Globus pallidus (tissue), 1 donor: ENCODE results near the gene PLEKHG4B.

Experiments used
- DNase-seq: peaks from one replicate; pipeline ENCODE4 v3.0.0-alpha.2; 2015; ENCODE audit warnings: low spot score

Gene PLEKHG4B

GRCh38 chr5:169728-170094 is 77.7 kb downstream of the PLEKHG4B start:
- DNase-seq: no peak

GRCh38 chr5:170971-171800 is 79.2 kb downstream of the PLEKHG4B start:
- no peak for DNase-seq

DNA sequence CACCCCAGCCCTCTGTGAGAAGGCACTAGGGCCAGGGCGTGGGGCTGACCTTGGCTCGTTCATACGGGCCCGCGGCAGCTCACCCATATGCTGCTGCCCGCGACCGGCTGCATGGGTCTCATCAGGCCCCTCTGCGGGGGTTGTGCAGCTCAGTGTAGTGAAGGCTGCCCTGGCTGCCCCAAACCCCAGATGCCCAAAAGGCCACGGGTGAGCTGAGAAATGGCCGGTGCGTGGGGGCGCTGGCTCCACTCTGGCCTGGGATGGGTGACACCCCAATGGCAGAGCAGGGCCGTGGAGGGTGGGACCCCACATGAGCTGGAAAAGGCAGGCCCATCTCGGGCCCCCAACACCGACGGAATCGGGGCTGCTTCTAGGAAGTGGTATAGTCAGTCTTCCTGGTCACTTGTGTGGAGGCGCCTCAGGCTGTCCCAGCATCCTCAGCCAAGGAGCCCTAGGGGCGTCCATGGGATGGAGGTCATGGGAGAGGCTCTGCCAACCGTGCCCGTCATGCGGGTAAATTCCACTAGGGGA is 79.9 kb downstream of the PLEKHG4B start:
- no peak for DNase-seq

GRCh38 chr5:172421-172820 is 80.5 kb downstream of the PLEKHG4B start:
- no peak for DNase-seq

DNA sequence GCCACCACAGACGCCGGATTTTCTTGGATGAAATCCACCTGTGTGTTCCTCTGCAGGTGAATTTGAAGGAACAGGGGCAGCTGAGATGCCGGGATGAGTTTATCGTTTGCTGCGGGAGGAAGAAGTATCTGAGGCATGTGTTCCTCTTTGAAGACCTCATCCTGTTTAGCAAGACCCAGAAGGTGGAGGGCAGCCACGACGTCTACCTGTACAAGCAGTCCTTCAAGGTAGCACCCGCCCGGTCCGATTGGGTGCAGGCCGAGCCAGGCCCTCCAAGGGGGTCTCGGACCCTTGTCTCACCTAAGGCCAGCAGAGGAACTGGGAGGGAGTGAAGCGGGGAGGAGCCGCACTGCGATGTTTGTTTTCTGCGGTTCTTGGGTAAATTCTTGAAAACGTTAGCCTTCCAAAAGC is 80.9 kb downstream of the PLEKHG4B start:
- DNase-seq: no peak

DNA sequence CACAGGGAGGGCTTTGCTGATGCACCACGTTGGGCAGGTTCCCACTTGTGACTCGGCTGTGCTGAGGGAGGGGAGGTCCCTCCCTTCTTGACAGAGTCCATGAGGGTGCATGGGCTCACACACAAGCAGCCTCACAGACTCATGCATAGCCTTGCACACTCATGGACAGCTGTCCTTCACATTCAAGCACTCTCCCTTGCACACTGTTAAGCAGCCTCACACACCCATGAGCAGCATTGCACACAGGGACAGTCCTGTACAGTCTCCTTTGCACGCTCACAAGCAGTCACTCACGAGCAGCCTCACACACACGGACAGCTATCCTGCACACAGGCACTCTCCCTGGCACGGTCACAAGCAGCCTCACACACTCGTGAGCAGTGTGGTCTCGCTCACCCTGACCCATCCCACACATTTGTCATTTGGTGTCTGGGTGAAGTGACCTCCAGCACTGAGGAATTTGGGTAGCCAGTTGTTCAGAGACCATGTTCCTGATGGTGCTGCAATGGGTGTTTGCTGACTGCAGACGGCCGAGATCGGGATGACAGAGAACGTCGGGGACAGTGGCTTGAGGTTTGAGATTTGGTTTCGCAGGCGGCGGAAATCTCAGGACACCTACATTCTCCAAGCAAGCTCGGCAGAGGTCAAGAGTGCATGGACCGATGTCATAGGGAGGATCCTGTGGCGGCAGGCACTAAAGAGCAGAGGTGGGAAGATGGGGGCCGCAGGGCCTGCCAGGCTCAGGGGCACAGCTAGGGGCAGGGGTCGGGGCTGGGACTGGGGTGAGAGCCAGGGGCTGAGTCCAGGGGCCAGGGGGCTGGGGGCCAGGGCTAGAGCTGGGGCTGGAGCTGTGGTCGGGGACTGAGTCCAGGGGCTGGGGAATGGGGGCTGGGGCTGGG is 81.7 kb downstream of the PLEKHG4B start:
- DNase-seq: no peak

GRCh38 chr5:174291-174600 is 82.3 kb downstream of the PLEKHG4B start:
- DNase-seq: no peak

GRCh38 chr5:174876-175465 is 83.0 kb downstream of the PLEKHG4B start:
- no peak for DNase-seq

DNA sequence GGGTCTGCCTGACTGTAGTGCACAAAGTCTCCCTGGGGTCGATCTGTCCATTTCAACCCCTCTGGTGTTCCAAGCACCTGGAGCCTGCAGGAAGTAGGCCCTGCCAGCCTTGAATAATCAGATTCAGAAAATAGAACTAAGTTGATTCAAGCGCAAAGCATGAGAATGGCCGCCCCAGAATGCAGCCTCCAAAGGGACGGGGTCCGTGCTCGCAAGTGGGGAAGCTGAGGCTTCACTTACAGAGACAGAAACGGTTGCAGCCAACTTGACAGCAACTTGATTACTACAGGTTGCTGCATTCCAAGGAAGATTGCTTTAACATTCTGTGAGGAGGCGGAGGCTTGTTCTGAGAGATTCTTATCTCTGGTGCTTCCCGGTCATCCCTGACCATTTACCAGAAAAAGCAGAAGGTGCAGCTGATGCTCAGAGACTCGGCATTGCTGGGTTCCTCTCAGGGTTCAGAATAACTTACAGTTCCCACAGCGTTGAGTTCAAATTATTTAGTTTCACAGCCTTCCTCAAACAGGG is 84.4 kb downstream of the PLEKHG4B start:
- DNase-seq: no peak

GRCh38 chr5:178110-178509 is 86.1 kb downstream of the PLEKHG4B start:
- no peak for DNase-seq

DNA sequence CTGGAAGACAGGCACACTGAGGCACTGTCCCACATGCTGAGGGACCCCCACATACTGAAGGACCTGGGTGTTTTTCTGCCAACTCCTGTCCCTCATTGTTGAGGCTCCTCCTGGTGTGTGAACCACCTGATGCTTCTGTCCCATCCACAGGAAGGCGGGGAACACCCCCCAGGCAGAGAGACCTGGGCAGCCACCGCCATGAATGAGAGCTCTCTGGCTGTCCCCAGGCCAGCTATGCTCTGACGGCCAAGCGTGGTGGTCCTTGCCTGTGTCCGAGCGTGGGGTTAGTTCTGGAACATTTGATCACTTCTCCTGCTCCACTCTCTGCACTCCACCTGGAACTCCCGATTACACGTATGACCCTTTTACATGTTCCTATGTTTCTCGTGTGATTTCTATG is 87.4 kb downstream of the PLEKHG4B start:
- no peak for DNase-seq

- no peak for DNase-seq
Measured at GRCh38 chr5:180286-180918, 88.4 kb downstream of the PLEKHG4B start.

DNA sequence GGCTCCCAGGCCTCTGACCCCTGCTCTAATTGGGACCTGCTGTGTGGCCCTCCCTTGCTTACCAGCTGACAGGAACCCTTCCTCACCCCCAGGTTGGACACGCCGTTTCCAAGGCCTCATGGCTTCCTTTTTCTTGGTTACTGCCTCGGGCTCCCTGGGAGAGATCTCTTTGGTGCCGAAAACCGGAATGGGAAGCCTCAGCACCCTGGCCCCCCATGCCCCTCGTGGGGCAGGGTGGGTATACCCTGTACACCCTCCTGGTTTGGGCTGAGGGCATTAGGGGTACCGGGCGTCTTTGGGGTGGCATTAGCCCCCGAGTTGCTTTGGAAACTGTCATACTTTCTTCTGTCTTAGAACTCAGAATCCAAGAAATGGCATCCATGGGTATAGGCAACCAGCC is 89.2 kb downstream of the PLEKHG4B start:
- DNase-seq: no peak

- no peak for DNase-seq
Measured at GRCh38 chr5:181566-181965, 89.6 kb downstream of the PLEKHG4B start.

GRCh38 chr5:182126-182525 is 90.2 kb downstream of the PLEKHG4B start:
- DNase-seq: no peak

GRCh38 chr5:184471-184870 is 92.5 kb downstream of the PLEKHG4B start:
- DNase-seq: no peak

GRCh38 chr5:185095-186070 is 93.4 kb downstream of the PLEKHG4B start:
- no peak for DNase-seq

- DNase-seq: no peak
Measured at GRCh38 chr5:186091-187041, 94.4 kb downstream of the PLEKHG4B start.

DNA sequence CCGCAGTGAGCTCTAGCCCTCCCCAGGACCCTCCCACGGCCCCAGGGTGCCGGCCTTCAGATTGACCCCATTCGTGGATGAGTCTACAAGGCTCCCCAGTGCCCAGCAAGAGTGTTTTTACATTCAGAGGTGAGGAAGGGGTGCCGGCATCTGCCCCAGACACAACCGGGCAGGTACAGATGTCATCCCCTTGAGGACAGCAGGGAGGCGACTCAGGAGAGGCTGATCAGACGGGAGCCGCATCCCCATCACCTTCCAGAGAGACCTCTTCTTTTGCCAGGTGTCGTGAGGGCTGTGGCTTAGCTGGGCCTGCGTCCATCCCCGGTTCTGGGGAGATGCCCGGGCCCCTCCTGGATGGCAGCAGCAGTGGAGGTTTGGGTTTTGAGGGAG is 95.1 kb downstream of the PLEKHG4B start:
- no peak for DNase-seq
